K562 (cell line): ENCODE measurements around the gene CEBPB. TPM values are rescaled to one million over a fixed set of nuclear protein-coding genes. Genes with fewer than 3 reads are reported as not detected.
A peak's percentile ranks its signal among the peaks of the same experiment; 100 is the strongest.

Experiments
- ATAC-seq: fragments of 200-7000 bp; cut with Tn5 transposase; 3 replicates; pipeline ENCODE4 v1.9.1; 2020; ENCODE audit warnings: moderate library complexity
- BruUV-seq: library from RNA; stranded (reverse); fragments of 400-500 nt; replicated peaks from 2 replicates; lab custom pipeline; 2021; lab: Mats Ljungman, UMichigan
- CTCF ChIA-PET: fragments of 300-600 bp; formaldehyde crosslinking; extraction: SDS; loops from one replicate; lab custom pipeline; 2021; ENCODE audit warnings: low intra/inter-chr PET ratio; lab: Yijun Ruan, JAX
- POLR2A ChIA-PET: fragments of 300-600, 350-650 bp; sonication (Branson Sonifier 250); formaldehyde crosslinking; extraction: SDS; loops from one replicate; lab custom pipeline; 2021; ENCODE audit warnings: antibody characterized with exemption, inconsistent platforms; lab: Yijun Ruan, JAX
- DNase-seq, 4 experiments: peaks; one replicate each; pipeline versions ENCODE4 v3.0.0 to v3.0.0-alpha.2; 2011 to 2018; ENCODE audit warnings: low spot score in 3 of 4, mixed read lengths in 3 of 4; ENCODE audit errors: extremely low read depth in 1 of 4
- FAIRE-seq: peaks from 2 replicates; lab custom pipeline; 2011; peaks lifted over from hg19 to GRCh38; lab: Jason Lieb, UNC
- H2AFZ ChIP-seq: 2 replicates; pipeline ENCODE4 v1.6.0; 2011; ENCODE audit warnings: low read depth, low read length, control low read depth, inconsistent platforms
- H3K27ac ChIP-seq: fragments of 200-600 bp; 3 replicates; pipeline ENCODE4 v1.8.0; 2011; ENCODE audit warnings: low read depth, mild to moderate bottlenecking, control low read depth, inconsistent platforms, low read length, moderate library complexity, mixed read lengths; ENCODE audit errors: extremely low read depth
- H3K27me3 ChIP-seq, 2 experiments: fragments of 300-600 bp in 1 of 2; 2 replicates in 1 of 2; 3 replicates in 1 of 2; pipeline versions ENCODE4 v1.6.0 to v1.8.0; 2011; ENCODE audit warnings: inconsistent platforms in 2 of 2, low read length in 2 of 2, mild to moderate bottlenecking in 1 of 2, mixed read lengths in 1 of 2, moderate library complexity in 1 of 2; ENCODE audit not compliant: control insufficient read depth in 2 of 2, insufficient read depth in 2 of 2
- H3K36me3 ChIP-seq: fragments of 300-600 bp; 3 replicates; pipeline ENCODE4 v1.8.0; 2011; ENCODE audit warnings: mild to moderate bottlenecking, low read length, inconsistent platforms; ENCODE audit not compliant: control insufficient read depth, insufficient read depth
- H3K4me1 ChIP-seq, 2 experiments: fragments of 200-600 bp in 1 of 2; replicated peaks in 1 of 2; 2 replicates in 1 of 2; 3 replicates in 1 of 2; pipeline versions ENCODE4 v1.5.1 to v1.8.0; 2011; ENCODE audit warnings: inconsistent platforms in 2 of 2, low read length in 2 of 2, mild to moderate bottlenecking in 1 of 2, mixed read lengths in 1 of 2, moderate library complexity in 1 of 2; ENCODE audit not compliant: control insufficient read depth in 2 of 2, insufficient read depth in 2 of 2
- H3K4me2 ChIP-seq: 2 replicates; pipeline ENCODE4 v1.6.1; 2011; ENCODE audit warnings: low read length, control low read depth, inconsistent platforms, mixed read lengths; ENCODE audit not compliant: insufficient read depth
- H3K4me3 ChIP-seq: fragments of 200-600 bp; sonication (generic), shearing (Covaris generic); 2 replicates; pipeline ENCODE4 v1.5.1; 2016; ENCODE audit warnings: control low read depth, inconsistent platforms
- H3K79me2 ChIP-seq: fragments of 200-600 bp; 3 replicates; pipeline ENCODE4 v1.8.0; 2011; ENCODE audit warnings: low read length, inconsistent platforms; ENCODE audit not compliant: control insufficient read depth, insufficient read depth
- H3K9ac ChIP-seq, 2 experiments: 2 replicates each; pipeline versions ENCODE4 v1.6.0 to v1.6.1; 2011; ENCODE audit warnings: low read depth in 2 of 2, low read length in 2 of 2, control low read depth in 1 of 2, inconsistent platforms in 1 of 2, mild to moderate bottlenecking in 1 of 2, mixed read lengths in 1 of 2; ENCODE audit not compliant: insufficient read depth in 1 of 2
- H3K9me1 ChIP-seq: one replicate; pipeline ENCODE4 v1.6.0; 2011; ENCODE audit warnings: inconsistent platforms, mild to moderate bottlenecking, low read length, moderate library complexity; ENCODE audit not compliant: control insufficient read depth, insufficient read depth
- H3K9me3 ChIP-seq: replicated peaks from 2 replicates; pipeline ENCODE4 v1.5.1; 2011; ENCODE audit warnings: low read depth, low read length, inconsistent platforms; ENCODE audit not compliant: control insufficient read depth, insufficient read depth
- H4K20me1 ChIP-seq: replicated peaks from 2 replicates; pipeline ENCODE4 v1.6.1; 2011; ENCODE audit warnings: low read length, inconsistent platforms, mixed read lengths; ENCODE audit not compliant: control insufficient read depth, insufficient read depth
- CSDE1 ChIP-seq, 2 experiments: fragments of 450-650 bp; IDR thresholded peaks; 2 replicates each; pipeline ENCODE4 v1.6.1; 2016; ENCODE audit warnings: mild to moderate bottlenecking in 1 of 2
- DACH1 ChIP-seq: fragments of 450-650 bp; IDR thresholded peaks from 2 replicates; pipeline ENCODE4 v1.6.1; 2018; ENCODE audit not compliant: partially characterized antibody
- DPF2 ChIP-seq: fragments of 450-650 bp; IDR thresholded peaks from 2 replicates; pipeline ENCODE4 v1.6.1; 2016
- ESRRA ChIP-seq: fragments of 450-650 bp; IDR thresholded peaks from 2 replicates; pipeline ENCODE4 v1.6.1; 2014; ENCODE audit warnings: low read depth, mild to moderate bottlenecking, moderate library complexity, borderline replicate concordance
- ESRRB ChIP-seq: fragments of 250-450 bp; sonication (Bioruptor Pico); IDR thresholded peaks from 2 replicates; pipeline ENCODE4 v1.5.0; 2020; ENCODE audit warnings: mild to moderate bottlenecking, moderate library complexity, borderline replicate concordance
- GABPA ChIP-seq: fragments of 200-800 bp; sonication (Bioruptor generic); conservative IDR thresholded peaks from 2 replicates; pipeline ENCODE4 v1.6.1; 2016; ENCODE audit warnings: low read depth, missing genetic modification characterization, missing compliant biosample characterization
- L3MBTL2 ChIP-seq: fragments of 450-650 bp; IDR thresholded peaks from 2 replicates; pipeline ENCODE4 v1.6.1; 2016; ENCODE audit warnings: mild to moderate bottlenecking, moderate library complexity
- MAX ChIP-seq: sonication (generic); formaldehyde crosslinking; IDR thresholded peaks from 2 replicates; pipeline ENCODE4 v1.9.0; 2022; ENCODE audit warnings: mild to moderate bottlenecking, missing genetic modification reagents
- MAZ ChIP-seq, 2 experiments: fragments of 450-650 bp in 1 of 2; sonication (generic) in 1 of 2; formaldehyde crosslinking; IDR thresholded peaks in 1 of 2; conservative IDR thresholded peaks in 1 of 2; 2 replicates each; pipeline versions ENCODE4 v1.4.0 to v1.5.0; 2020; ENCODE audit warnings: mild to moderate bottlenecking in 1 of 2, missing genetic modification reagents in 1 of 2
- MECOM ChIP-seq: fragments of 250-450 bp; sonication (Bioruptor Pico); IDR thresholded peaks from 2 replicates; pipeline ENCODE4 v1.8.0; 2022; ENCODE audit warnings: inconsistent platforms
- NFXL1 ChIP-seq: fragments of 450-650 bp; formaldehyde crosslinking; IDR thresholded peaks from 2 replicates; pipeline ENCODE4 v1.4.0; 2021; ENCODE audit warnings: mild to moderate bottlenecking
- PKNOX1 ChIP-seq: fragments of 450-650 bp; IDR thresholded peaks from 2 replicates; pipeline ENCODE4 v1.6.1; 2016
- RNF2 ChIP-seq: sonication (generic); IDR thresholded peaks from 2 replicates; pipeline ENCODE4 v1.6.1; 2016
- SUPT5H ChIP-seq: fragments of 450-650 bp; IDR thresholded peaks from 2 replicates; pipeline ENCODE4 v1.6.1; 2016
- ZFPM2 ChIP-seq: fragments of 250-450 bp; sonication (Bioruptor Pico); IDR thresholded peaks from 2 replicates; pipeline ENCODE4 v1.5.1; 2022; ENCODE audit warnings: mild to moderate bottlenecking
- WGBS: fragments of 100-300 bp; shearing (Covaris generic); methylation state at CpG from one replicate; pipeline ENCODE4 v1.1.6; 2016; ENCODE audit warnings: low coverage, mixed read lengths; ENCODE audit not compliant: insufficient coverage; ENCODE audit errors: missing lambda C conversion rate; 5-methylcytosine and 5-hydroxymethylcytosine counted together
- in situ Hi-C: fragments of 300-500 bp; cut with MboI; formaldehyde crosslinking; loops from 4 replicates; pipeline ENCODE4 v1.15.0; 2018; ENCODE audit warnings: inconsistent platforms, mixed read lengths
- intact Hi-C: fragments of 100-400 bp; cut with micrococcal nuclease; formaldehyde crosslinking; loops from 2 replicates; pipeline ENCODE4 v1.14.2; 2022
- polyA plus RNA-seq, 8 experiments: library from polyadenylated mRNA; depleted of rRNA in 4 of 8; stranded (reverse) in 5 of 8; unstranded in 3 of 8; fragments of >200 nt; fragmentation: Nextera tagmentation in 2 of 8; fragmentation: Illumina TruSeq in 1 of 8; extraction: Ambion mirVana in 2 of 8; extraction: Trizol in 1 of 8; gene quantifications; 2 replicates each; pipeline versions ENCODE4 v1.2.1 to v1.2.3, GENCODE V29; 2011 to 2014; ENCODE audit warnings: inconsistent platforms in 1 of 8, missing spikeins in 1 of 8
- total RNA-seq, 7 experiments: library from RNA; depleted of rRNA in 6 of 7; stranded (reverse); fragments of >200 nt in 6 of 7; fragmentation: Illumina TruSeq in 2 of 7; extraction: Trizol in 2 of 7; gene quantifications; 2 replicates each; pipeline versions ENCODE4 v1.2.1 to v1.2.3, GENCODE V29; 2011 to 2021; ENCODE audit warnings: low replicate concordance in 1 of 7
- TF ChIP-seq, protein P1 (sequence below): fragments of 200-800 bp; sonication (Bioruptor generic); IDR thresholded peaks from 2 replicates; pipeline ENCODE4 v1.6.1; 2016; ENCODE audit warnings: missing genetic modification characterization, missing compliant biosample characterization

CEBPB gene
- total and polyA plus RNA-seq, 9 of the 15 experiments (the other 6 are each of a cell fraction or from before 2014, with no cell fraction given), result 1.2 to 72.6 (median 7.8) TPM

GRCh38 chr20:50146732-50147662 lies 43.6 kb upstream of the CEBPB start:
- ATAC-seq (peak; percentile 89), FAIRE-seq (peak; percentile 91), DNase-seq (peak; percentile 41 to 79 (median 56))
- Histone ChIP-seq H3K4me2 (peak overlapping the region; percentile 73), H2AFZ (peak overlapping the region; percentile 49; the same call in 1 of the 2 replicates), H3K4me3 (peak overlapping the region; percentile 13; the same call in 1 of the 2 replicates), H3K9ac (peak overlapping the region; percentile 61 to 91), H3K4me1 (peaks cover 26 to 52% of the 10 kb centered on the region in 2 experiments), H3K9me3 (no peaks in the 10 kb centered on the region), H3K27ac (peak overlapping the region; percentile 84), H3K79me2 (peaks cover 69% of the 10 kb centered on the region), H3K9me1 (no peaks in the 10 kb centered on the region), H3K27me3 (no peaks in the 10 kb centered on the region), H3K36me3 (peaks cover 78% of the 10 kb centered on the region), H4K20me1 (0 out of 2 replicates have a peak, but pooled peaks cover 11% of the 10 kb centered on the region)
- WGBS, result 29% methylated on average over 17 of the region's 17 CpGs
- in situ Hi-C loops, result no loop called here
- intact Hi-C loops, result no loop called here
- BruUV-seq, result no TSS peak
- ChIA-PET CTCF (no interaction called here), POLR2A (interaction anchor here (0.7 to 3.4 kb wide), 6 partner anchors 8 to 161 kb away, joined by 3 to 16 read pairs (median 4); no protein-coding TSS in a partner anchor)
- TF ChIP-seq MECOM (CRISPR knock-in tag) (0 out of 2 replicates have a peak, but pooled peaks have one; percentile 37), L3MBTL2 (peak; percentile 69), RNF2 (peak; percentile 29; the same call in 1 of the 2 replicates), DACH1 (no peak), NFXL1 (CRISPR knock-in tag) (no peak), ESRRA (0 out of 2 replicates have a peak, but pooled peaks have one; percentile 36), SUPT5H (0 out of 2 replicates have a peak, but pooled peaks have one; percentile 39), DPF2 (peak; percentile 18; the same call in 1 of the 2 replicates), CSDE1 (IDR thresholded peaks at IDR 0.05) (no peak), MAX (CRISPR knock-in tag) (peak; percentile 86), GABPA (tag) (peak; percentile 78), ESRRB (CRISPR knock-in tag) (no peak), ZFPM2 (CRISPR knock-in tag) (no peak), MAZ (CRISPR knock-in tag; conservative IDR thresholded peaks at IDR 0.05 in 1 of 2, IDR thresholded peaks at IDR 0.05 in 1 of 2) (peak in 1 of 2 experiments; percentile 68; a peak in 2 of 4 replicates), PKNOX1 (peak; percentile 84)
- TF ChIP-seq, protein P1, sequence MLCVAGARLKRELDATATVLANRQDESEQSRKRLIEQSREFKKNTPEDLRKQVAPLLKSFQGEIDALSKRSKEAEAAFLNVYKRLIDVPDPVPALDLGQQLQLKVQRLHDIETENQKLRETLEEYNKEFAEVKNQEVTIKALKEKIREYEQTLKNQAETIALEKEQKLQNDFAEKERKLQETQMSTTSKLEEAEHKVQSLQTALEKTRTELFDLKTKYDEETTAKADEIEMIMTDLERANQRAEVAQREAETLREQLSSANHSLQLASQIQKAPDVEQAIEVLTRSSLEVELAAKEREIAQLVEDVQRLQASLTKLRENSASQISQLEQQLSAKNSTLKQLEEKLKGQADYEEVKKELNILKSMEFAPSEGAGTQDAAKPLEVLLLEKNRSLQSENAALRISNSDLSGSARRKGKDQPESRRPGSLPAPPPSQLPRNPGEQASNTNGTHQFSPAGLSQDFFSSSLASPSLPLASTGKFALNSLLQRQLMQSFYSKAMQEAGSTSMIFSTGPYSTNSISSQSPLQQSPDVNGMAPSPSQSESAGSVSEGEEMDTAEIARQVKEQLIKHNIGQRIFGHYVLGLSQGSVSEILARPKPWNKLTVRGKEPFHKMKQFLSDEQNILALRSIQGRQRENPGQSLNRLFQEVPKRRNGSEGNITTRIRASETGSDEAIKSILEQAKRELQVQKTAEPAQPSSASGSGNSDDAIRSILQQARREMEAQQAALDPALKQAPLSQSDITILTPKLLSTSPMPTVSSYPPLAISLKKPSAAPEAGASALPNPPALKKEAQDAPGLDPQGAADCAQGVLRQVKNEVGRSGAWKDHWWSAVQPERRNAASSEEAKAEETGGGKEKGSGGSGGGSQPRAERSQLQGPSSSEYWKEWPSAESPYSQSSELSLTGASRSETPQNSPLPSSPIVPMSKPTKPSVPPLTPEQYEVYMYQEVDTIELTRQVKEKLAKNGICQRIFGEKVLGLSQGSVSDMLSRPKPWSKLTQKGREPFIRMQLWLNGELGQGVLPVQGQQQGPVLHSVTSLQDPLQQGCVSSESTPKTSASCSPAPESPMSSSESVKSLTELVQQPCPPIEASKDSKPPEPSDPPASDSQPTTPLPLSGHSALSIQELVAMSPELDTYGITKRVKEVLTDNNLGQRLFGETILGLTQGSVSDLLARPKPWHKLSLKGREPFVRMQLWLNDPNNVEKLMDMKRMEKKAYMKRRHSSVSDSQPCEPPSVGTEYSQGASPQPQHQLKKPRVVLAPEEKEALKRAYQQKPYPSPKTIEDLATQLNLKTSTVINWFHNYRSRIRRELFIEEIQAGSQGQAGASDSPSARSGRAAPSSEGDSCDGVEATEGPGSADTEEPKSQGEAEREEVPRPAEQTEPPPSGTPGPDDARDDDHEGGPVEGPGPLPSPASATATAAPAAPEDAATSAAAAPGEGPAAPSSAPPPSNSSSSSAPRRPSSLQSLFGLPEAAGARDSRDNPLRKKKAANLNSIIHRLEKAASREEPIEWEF (CRISPR knock-in tag), result peak; percentile 79; the same call in 1 of the 2 replicates
